Activated CD4-positive, alpha-beta T cell treated with anti-CD3 and anti-CD28 coated beads, Interleukin-2, amount 50 U/mL, for 16 hours (primary cell): ENCODE results near the gene KAZN.

Experiments used
- DNase-seq: peaks from one replicate; pipeline ENCODE4 v3.0.0-alpha.2; 2020

The KAZN gene

DNA sequence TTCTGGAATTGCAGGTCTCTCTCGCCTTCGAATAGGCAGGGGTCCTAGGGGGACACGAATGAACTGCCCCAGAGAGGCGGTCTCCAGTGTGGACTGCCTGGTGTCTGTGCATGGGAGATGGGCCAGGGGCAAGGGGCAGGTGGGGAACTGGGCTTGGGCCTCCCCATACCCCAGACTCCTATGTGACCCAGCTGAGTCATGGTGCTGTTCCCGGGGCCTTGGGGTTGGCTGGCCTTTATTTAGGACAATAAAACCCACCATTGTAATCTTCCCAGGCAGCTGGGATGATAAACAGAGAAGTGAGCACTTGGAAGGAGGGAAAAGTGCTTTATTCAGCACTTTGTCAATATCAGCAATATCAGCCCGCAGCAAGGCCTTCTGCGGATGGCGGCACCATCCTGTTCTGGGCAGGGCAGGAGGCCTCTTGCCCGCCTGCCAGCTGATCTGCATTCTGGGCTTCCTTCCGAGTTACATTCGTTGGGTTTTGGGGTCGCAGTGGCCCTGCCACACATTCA, 346.0 kb downstream of the KAZN start:
- DNase-seq, result no peak

DNA sequence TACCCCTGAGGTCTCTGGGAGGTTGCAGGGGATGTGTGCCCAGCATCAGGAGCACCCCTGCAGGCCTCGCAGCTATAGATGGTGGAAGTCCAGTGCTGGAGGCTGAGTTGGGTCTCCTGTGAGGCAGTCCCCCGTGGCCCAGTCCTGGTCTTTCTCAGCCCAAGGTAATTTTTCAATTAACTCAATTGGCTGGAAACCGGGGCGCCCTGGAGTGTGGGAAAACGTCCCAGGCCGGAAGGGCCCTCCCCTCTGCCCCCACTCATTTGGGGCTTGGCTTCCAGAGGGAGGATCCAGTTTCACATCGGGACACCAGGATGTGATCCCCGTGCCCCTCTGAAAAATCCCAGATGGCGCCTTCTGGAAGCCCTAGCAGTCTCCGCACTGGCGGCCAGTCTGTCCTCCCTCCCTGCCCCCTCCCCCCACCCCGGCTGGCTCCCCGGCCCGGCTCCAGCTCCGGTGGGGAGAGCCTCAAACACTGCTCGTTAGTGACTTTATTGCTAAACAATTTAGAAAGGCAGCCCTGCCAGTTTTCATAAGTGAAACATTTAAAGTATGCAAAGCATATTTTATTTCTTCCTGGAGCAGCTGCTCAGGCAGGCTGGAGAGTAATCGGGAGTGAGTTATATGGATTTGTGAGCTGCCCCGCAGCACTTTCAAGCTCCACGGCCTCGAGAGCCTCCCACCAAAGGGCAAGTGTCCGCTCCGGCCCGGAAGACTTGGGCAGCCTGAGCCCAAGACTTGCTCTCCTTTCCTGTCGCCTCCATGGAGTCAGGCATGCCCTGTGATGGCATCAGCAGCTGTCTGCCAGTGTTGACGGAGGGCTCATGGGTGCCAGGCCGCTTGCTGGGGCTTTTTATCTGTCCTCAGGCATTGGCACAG, 346.9 kb downstream of the KAZN start:
- no peak for DNase-seq

DNA sequence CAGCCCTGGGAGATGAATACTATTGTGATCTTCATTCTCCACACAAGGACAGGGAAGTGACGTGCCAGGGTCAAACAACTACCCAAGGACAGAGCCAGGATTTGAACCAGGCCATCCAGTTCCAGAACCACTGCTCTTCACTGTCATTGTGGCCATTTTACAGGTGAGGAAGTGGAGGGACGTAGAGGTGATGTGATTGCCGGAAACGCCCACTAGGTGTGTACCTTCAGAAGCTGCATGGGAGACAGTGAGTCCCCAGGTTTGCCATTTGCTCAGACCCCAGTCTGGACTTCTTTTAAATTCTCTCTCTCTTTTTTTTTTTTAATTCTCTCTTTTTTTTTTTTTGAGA, 347.5 kb downstream of the KAZN start:
- DNase-seq, result no peak

DNA sequence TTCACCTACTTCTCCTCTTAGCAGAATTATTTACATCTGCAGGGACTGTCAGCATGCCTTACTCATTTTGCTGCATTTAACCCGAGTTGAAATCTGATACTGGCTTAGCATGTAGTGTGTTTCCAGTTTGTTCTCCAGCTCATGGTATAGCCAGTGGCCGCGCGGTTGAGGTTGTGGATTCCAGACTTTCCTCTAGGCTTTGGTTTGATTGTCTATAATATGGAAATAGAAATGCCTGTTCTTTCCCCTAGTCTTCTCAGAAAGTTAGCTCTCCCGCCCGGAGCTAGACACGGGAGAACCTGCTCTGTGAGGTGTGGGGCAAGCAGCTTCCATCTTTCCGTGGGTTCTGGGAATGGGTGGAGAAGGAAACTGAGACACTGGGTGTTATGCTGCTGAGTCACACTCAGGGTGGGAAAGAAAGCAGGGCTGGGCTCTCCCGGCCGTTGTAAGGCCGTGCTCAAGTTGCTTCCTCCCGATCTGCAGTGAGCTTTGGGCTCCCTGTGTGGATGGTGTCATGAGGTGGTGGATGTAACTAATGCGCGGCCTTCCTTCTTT, 348.3 kb downstream of the KAZN start:
- no peak for DNase-seq

DNA sequence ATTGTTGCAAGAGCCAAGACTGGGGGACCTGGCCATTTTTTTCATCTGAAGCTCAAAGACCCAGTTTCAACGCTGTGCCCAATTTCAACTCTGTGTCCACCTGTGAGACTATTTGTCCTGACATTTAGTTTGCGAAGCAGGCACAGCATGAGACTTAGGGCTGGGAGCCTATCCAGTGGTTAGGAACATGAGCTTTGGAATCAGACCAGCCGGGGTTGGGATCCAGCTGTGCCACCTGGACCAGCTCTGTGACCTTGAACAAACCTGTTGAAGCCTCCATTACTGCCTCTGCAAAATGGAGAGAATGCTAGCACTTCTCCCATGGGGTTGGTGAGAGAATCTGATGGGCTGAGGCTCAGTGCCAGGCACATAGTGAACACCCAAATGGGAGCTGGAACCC, 348.9 kb downstream of the KAZN start:
- no peak for DNase-seq

DNA sequence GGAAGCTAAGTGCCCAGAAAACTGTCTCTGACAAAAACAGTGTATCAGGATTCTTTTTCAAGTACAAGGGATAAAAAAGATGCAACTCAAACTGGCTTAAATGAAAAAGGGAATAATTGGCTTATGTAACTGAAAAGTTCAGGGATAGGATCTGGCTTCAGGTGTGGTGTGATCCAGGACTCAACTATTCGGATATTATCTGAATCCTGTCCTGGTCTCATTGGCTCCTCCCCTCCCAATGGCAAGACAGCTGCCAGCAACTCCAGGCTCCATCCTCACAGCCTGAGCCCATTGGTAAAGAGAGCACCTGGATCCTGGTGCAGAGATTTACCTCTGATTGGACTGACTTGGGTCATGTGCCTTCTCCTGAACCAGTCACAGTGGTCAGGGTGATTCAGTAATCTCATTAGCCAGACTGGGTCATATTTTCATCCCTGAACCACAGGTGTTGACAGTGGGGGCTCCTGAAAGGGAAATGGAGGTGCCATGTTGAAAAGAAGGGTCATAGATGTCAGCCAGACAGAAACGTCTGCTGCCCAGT, 349.7 kb downstream of the KAZN start:
- no peak for DNase-seq

DNA sequence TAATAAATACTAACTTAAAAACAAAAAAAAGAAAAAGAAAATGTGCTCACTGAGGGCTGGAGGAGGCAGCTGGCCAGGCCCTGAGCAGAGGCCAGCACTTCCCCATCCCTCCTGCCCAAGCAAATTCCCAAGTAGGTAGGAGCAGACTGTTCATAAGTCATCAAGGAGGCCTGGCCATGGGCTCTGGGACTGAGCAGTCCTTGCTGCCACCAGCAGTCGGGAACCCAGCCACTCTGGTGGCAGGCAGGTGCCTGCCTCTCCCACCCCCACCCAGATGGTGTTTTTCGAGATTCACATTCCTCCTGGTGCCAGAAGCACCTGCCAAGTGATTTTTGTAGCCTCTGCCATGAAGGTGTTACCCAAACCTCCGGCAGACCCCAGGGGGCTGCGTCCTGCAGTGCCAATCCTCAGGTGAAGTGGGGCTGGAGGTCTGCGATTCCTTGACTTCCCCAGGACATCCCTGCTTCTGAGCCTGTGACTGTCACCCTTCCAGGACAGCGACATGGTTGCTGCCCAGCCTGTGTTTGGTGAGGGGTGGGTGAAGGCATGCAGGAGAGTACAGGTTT, 350.9 kb downstream of the KAZN start:
- DNase-seq, result no peak

DNA sequence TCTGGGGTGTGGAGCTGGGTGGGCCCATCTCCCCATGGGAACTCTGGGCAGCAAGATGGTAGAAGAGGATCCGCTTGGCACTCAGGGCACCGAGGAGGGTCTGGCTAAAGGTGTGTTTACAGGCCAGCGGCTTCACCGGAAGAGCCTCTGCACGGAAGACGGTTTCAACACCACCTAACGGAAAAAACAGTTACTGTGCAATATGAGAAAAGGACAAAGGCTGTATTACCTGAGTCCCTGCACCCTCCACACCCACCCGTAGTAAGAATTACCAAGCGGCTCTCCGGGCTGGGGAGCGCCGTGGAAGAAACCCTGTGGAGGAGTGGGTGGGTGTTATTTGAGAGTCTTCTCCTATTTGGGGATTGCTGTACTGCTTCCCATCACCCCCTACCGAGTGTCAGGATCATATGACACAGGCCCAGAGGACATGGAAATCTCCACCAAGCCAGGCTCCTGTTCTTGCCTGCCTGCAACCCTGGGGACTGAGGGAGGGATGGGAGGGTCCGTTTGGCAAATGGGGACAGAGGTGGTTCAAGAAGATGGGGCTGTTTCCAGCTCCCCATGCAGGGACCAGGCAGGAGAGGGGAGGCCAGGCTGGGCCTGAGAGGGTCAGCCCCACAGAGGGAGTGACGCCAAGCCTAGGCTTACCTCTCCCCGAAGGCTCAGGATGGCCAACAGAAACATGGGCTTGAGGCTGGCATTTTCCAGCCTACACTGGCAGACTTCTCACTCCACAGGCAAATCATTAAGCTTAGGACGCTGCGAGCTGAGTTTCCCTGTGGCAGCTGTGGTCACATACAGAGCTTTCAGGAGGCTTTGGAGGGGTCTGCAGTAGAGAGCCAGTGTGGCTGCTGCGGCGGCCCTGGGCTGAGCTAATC, 351.6 kb downstream of the KAZN start:
- DNase-seq, result no peak

DNA sequence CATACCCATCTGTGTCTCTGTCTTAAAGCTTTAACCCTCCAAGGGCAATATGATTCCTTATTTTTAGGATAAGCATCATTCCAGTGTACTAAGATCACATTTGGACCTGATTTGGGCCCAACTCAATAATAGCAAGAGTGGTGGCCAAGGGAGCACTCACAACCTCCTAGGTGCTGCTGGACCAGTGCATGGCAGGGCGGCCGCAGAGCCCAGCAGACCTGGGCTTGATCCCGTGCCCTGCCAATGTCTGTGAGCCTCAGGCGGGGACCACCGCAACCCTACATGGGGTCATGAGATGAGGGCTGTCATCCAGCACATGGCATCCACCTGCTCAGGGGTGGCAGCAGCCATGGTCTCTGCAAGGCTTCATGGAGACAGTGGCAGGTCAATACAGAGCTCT, 353.3 kb downstream of the KAZN start:
- DNase-seq, result no peak

DNA sequence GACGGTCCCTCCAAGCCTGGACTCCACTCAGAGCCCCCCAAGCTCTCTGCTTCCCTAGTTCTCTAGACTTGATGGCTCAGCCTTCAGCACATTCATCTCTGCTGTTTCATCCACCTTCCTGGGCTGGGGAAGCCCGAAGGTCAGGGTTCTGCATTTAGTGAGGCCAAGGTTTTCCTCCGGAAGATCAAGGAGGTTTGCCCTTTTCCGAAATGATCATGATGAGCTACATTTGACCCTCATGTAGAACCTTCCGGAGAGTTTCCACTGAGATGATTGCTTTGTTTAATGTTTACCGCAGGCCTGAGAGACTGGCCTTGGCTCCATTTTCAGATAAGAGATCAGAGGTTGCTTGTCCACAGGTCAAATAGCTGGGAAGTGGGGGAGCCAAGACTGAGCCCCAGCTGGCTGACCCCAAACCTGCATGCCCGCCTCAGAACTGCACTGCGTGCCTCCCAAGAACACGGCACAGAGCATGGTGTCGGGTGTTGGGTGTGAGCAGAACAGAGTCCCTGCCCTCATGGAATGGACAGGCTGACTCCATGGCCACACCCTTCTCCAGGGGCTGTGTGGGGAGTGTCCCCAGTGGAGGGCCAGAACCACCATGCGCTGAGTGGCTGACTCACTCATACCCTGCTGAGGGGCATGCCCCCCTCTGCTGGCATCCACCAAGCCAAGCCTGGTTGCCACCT, 354.3 kb downstream of the KAZN start:
- no peak for DNase-seq

DNA sequence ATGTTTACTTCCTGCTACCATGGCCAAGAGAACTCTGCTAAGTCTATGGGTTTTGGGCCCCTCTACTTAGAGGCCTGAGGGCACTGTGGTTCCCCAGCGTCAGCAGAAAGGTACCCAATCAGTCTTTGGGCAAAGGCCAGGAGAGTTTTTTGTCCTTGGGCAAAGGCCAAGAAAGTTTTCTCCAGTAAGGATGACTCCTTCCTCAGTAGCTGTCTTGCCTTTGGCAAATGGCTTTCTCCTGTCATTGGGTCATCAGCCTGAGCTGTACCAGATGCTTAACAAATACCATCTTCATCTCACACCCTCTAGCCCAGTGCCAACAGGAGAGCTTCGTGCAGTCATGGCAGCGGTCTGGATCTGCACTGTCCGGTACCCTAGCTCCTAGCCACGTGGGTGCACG, 355.7 kb downstream of the KAZN start:
- no peak for DNase-seq

DNA sequence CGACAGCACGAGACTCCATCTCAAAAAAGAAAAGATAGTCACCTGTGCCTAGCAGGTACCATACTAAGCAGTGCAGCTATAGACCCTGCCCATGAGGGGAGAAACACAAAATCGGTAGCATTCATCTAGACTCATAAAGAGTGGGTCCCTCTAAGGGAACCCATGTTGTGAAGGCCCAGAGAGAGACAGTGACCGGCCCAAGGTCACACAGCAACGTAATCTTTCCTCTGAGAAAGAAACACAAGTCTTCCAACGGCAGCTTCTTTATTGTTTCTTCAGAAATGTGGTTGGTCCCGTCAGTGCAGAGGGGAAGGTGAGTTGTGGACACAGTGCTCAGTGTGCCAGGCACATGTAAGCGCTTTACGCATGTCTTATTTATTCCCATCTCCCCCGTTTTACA, 356.4 kb downstream of the KAZN start:
- no peak for DNase-seq

DNA sequence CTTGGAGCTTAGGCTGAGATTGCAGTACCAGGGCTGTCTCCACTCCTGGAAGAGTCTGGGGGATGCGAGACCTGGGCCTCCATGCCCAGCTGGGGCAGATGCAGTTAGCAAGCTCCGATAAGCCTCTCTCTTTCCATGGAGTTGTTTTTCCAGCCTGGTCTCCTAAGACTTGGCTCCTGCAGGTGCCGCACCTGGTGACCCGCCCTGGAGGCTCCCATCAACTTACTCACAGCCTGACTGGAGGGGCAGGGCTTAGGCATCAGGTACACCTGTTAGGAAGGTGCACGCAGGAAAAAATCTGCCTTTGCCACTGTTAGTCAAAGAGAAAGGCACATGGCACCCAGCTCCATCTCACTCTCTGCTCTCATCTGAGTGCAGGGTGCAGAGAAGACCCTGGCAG, 356.9 kb downstream of the KAZN start:
- no peak for DNase-seq

DNA sequence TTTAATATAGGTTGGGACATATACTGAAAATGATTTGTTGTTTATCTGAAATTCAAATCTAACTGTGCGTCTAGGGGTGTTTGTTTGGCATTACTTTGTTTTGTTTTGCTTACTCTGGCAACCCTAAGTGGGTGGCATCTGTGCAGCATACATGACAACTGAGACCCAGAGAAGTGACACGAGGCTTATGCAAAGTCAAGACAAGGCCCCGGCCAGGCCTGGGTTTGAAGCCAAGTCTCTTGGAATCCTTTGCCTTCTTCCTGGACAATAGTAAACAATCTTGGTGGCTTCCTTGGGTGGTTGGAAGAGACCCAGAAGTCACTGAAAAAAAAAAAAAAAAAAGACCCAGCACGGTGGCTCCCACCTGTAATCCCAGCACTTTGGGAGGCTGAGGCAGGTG, 357.5 kb downstream of the KAZN start:
- DNase-seq, result no peak

DNA sequence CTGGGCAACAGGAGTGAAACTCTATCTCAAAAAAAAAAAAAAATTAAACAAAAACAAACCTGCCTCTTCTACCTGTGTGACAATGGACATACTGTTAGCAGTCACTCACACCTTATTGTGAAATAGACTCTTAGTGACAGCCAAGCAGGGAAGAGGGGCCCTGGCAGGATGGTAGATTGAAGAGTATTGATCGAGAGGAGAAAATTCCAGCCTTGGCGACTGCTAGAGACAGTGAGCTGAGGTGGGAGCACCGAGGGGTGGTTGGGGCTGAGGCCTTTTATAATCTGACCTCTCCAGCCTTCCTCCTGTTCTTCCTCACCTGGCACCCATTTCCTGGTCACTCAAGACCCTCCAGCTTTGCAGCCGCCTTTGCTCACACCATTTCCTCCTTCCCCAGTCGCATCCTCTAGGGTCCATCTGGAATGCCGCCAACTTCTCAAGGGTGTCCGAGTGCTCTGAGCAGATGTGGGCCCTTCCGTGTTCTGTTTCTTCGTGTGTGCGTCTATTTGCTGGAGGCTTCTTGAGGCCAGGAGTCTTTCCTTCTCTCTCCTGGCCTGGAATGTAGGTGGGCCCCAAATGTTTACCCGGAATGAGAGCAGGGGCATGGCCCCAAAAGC, 358.2 kb downstream of the KAZN start:
- no peak for DNase-seq

DNA sequence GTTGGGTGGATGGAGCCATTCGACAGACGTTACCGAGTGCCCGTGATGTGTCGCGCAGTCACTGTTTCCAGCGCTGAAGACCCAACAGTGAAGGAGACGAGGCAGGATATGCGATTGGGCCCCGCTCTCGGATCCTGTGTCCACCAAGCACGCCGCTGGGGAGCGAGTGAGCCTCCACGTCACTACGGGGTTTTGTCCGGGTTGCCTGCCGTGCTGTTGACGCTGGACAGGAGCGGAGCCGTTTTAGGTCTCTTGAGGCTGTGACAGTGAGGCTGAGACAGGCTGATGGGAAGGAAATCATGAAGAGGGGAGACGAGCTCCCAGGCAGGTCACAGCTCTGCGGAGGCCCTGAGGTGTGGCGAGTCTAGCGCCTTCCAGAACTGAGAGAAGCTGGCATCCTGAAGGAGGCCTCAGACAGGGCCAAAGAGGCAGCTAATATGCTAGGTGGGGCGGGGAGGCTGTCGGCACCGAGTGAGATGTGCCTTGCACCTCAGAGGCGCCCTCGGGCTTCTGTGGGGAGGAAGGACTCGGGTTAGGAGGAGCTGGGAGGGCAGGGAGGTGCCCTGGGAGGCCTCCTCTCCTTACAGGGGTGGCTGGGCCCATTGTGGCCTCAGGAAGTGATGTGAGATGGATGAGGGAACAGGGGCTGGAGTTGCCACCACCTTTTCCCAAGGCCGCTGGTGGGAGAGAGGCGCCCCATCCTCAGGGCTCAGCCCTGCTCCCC, 359.1 kb downstream of the KAZN start:
- no peak for DNase-seq

DNA sequence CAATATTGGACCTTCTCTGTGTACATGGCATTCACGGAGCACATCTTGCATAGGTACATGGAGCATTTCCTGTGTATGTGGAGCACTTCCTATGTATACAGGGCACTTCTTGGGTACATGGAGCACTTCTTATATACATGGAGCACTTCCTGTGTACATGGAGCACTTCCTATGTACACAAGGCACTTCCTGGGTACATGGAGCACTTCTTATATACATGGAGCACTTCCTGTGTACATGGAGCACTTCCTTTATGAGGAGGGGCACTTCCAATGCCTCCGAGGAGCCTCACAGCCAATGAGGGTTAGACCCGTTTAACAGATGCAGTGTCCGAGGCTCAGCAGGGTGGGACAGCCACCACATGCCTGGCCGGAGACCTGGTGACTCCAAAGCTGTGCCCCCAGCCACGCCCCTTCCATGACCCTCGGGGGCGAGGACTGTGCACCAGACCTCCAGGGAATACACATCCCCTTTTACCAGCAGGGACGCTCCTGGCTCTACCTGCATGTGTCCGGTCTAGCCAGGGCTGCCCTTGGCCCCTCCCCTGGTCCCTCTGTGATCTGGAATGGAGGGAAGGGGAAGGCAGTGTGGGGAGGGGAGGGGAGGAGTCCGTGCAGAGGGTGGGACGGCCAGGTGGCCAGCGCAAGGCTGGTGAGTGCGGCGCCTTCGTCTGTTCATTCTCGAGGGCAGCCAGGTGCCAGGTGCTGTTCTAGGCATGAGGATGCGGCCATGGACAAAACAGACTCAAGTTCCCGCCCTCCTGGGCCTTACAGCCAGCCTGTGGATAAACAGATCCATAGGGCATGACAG, 360.0 kb downstream of the KAZN start:
- DNase-seq, result no peak

DNA sequence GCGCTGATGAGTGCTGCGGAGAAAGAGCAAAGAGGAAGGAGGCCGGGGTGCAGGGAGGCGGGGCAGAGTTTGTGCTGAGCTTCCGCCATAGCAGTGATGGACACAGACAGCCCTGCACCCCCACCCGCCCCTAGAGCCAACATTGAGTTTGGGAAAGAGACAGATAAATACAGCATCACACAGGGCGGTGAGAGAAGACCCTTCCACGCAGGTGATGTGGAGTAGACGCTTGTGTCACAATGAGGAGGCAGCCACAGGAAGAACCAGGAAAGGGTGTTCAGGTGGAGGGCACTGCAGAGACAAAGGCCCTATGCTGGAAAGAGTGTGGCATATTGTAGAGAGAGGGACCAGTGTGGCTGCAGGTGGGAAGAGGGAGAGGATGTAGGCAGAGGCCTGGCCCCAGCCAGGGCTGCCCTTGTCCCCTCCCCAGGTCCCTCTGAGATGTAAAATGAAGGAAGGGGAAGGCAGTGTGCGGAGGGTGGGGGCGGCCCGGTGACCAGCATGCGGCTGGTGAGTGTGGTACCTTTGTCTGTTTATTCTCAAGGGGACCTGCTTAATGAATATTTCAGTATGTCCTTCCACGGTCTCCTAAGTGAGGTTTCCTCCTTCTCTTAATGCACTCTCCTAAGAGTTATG, 360.7 kb downstream of the KAZN start:
- DNase-seq, result no peak

DNA sequence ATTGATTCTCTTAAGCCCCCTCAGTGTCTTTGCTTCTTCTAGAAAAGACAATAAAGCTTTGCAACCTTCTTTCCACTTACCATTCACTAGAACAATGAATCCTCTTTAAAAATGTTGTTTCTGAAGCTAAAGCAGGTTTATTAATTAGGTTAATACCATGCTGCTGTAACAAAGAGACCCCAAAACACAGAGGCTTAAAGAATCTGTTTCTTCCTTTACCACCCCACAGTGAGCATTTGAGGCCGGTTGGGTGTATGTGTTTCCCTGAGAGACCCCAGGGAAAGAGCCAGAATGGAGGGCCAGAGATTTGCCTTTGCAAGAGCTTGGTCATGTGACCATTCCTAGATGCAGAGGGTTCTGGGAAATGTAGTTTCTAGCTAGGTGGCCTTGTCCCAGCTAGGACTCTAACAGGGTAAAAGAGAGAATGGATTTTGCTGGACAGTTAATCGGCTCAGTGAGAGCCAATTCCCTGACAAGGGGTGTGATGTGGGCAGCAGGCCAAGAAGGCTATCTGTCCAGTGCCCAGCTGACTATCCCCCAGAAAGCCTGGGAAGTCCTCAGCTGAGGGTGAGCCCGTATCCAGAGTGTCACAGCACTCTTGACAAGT, 363.3 kb downstream of the KAZN start:
- DNase-seq, result peak; percentile 3
